Smooth muscle cell of the brain vasculature (primary cell): ENCODE data around the gene TMX3.

Experiments
- DNase-seq: peaks from one replicate; pipeline ENCODE4 v3.0.0-alpha.2; 2012; ENCODE audit warnings: low read depth, low spot score

TMX3 gene

DNA sequence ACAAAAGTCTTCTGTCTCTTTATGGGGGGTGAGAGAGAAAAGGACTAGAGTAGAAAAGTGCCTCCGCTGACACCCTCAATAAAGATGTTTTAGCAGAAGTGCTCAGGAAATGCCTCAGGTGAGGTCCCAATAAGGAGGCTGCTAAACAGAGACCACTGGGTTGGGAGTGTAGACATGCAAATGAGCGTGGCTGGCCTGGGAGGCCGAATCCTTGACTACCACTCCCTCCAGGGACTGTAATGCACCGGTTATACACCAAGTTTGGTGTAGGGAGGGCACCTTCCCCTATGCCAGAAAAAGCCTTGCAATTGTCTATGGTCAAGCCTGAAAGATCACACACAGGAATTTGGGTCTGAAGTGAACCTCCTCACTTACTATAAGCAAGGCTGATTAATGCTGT lies 1.8 kb downstream of the TMX3 start:
- DNase-seq = no peak

DNA sequence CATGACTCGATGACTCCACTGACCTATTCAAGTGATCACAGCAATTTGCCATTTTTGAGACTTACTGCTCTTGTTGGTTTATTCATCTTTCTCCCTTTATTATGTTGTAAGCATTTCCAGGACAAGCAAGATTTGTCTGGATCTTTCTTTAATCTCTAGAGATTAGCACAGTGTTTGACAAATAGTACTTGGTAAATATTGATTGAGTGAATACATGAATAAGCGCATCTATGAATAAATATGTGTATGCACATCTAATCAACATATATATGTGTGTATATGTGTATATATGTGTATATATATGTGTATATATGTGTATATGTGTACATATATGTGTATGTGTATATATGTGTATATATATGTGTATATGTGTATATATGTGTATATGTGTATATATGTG lies 7.3 kb downstream of the TMX3 start:
- DNase-seq = no peak

DNA sequence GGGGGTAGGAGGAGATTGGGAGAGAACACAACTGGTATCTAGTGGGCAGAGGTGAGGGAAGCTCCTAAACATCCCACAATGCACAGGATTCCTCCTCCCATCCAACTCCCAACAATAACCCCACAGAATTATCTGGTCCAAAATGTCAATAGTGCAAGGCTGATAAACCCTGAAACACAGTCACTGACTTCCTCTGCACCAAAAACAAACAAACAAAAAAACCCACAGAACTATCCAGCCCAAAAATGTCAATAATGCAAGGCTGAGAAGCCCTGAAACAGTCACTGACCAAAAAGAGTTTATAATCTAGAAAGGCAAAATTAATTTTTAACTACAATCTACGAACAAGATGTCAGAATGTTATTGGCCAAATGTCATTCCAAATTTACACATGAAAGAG lies 9.8 kb downstream of the TMX3 start:
- DNase-seq = no peak

DNA sequence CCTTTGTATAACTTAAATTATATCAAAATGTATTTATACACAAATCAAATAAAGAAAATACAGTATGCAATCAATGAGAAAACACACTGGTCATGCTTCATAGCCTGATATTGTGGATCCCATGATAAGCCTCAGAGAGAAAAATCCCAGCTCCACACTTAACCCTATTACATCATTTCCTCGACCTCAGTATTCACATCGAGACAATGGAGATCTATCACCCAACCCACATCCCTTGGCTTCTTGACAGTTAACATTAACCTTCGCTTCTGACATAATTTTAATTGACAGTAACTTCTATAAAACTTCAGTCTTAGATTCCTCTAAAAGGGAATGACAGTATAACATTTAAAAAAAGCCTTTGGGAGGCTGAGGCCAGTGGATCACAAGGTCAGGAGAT lies 11.6 kb downstream of the TMX3 start:
- no peak for DNase-seq

DNA sequence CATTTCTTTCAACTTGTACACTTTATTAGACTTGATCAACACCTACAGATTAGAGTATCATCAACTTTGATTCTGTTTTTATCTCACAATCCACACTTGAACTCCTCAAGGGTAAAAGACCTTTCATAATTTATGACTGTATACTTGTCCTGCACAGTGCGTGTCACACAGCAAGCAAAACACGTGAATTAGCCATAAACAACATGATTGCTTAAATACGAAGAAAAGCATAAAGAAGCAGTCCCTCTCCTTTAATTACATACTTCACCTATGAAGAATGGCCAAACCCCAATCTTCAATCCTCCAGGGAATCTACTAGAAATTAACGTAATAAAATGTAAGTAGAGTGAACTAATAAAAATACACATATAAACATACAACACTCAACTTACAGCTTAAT lies 13.6 kb downstream of the TMX3 start:
- DNase-seq = no peak

DNA sequence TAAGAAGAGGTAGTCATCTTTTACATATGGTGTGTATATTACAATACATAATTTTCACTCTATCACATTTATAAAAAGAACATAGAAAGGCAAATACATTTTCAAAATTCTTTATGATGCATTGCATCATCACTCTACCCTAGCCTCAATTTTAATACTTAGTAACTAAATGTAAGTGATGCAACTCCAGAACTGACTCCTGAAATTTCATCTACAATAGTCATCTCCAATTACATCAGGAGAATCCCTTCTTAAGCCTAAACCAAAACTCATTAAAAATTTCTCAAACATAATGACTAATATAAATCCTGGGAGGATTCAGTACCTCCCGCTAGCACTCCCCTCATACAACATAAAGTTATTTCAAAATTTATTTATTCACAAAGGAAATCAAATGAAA lies 15.9 kb downstream of the TMX3 start:
- no peak for DNase-seq

DNA sequence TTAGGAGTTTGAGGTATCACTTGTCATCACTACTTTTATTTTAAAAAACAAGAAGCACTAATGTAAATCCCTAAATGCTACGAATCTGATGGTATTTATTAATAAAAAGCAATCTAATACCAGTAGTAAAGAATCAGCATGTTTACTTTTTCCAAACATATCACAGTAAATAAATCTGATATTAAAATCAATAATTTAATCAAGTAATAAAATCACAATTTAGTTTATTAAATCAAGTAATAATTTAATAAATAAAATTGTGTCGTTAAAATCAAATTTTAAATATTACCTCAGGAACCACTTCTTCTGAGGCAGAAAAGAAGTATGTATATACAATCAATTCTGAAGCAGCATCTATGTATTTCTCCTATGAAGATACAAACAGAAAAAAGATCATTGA lies 18.0 kb downstream of the TMX3 start:
- no peak for DNase-seq

DNA sequence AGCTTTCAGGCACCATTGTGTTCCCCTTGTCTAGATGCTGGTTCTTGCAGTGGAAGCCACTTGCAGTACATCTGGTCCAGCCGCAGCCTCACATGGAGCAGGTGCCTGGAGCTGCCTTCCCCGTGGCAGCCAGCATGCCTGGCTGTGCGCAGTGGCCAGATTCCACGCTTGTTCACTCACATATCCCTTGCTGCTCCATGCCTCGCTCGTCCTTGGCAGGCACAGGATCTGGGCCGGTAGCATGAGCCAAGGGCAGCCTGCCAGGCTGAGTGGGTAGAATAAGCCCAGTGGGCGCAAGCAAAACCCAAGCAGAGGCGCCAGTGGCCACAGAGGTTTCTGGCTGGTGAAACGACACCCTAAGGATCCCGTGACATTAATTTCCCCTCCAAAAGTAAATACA lies 20.6 kb downstream of the TMX3 start:
- DNase-seq = no peak

DNA sequence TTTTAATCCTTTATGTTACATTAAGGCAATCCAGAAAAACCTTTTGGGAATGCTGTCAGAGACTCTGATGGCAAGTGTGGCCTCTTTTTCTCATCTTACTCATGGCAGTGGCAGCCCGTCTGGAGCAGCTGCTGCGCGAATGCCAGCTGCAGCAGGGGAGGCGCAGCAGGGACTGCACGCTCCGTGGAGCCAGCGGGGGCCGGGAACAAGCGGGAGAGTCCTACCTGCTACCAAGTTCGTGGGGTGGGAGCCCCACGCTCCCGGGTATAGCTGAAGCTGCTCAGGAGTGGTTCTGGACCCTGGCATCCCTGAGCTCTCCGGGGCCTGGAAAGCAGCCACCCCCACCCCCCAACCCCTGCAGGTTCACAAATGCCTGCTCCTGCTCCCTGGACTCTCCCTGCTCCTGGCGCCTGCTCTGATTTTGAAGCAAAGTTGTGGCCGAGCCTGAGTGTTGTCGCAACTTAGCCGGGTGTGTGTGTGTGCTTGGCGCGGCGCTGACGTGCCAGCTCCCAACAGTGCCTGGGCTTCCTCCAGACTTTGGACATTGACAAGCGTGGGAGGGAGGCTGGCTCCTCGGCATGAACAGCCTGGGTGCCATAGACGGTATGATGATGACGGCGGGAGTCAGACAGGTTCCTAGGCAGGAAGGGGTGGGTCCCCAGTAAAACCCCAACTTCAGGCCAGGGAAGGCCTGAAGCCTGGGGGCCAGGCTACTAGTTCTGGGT lies 21.7 kb downstream of the TMX3 start:
- no peak for DNase-seq

DNA sequence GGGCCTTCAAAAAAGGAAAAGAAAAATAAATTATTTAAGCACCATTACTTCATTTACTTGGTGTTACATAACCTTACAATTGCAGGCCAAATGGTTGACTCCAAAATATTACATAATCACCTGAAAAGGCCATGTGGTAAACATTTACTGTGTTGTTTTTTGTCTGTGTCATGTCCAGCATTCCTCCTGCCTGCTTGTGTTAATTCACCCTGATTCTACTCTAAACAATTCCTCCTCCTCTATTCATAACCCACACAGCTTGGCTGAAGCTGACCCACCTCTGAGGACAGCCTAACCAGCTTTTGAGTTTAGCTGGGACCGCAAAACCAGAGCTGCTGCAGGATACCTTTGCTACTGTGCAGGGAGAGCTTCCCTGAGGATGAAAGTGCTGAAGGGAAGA lies 35.4 kb downstream of the TMX3 start:
- no peak for DNase-seq

DNA sequence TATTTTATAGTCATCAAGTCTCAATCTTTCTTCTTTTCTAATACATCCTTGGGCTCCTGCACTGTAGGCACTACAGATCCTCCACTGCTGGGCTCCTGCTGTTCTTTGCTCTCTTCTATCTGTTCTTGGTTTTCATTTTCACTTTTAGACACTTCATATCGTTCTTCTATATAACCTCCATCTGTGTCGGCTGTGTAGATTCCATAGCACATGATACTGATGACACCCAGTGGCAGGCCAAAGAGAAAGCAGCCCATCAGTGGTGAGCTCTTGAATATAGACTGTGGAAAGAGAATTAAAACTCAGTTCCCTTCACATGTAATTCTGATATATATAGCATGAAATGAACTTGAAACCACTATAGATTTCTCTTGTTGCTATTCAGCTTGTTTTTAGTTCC lies 38.0 kb downstream of the TMX3 start:
- no peak for DNase-seq

DNA sequence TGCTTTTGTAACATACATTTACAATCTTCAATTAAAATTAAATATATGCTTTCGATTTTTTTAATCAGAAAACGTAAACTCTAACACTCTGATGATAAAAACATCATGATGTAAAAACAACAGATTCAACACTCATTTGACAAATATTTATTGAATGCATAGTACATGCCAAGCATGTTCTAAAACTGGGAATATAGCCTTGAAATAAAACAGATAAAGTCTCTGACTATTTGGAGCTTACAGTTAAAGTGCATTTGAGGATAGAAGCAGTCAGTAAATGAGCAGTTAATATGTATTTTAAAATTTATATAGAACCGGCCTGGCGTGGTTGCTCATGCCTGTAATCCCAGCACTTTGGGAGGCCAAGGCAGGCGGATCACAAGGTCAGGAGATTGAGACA lies 47.8 kb downstream of the TMX3 start:
- DNase-seq = no peak

DNA sequence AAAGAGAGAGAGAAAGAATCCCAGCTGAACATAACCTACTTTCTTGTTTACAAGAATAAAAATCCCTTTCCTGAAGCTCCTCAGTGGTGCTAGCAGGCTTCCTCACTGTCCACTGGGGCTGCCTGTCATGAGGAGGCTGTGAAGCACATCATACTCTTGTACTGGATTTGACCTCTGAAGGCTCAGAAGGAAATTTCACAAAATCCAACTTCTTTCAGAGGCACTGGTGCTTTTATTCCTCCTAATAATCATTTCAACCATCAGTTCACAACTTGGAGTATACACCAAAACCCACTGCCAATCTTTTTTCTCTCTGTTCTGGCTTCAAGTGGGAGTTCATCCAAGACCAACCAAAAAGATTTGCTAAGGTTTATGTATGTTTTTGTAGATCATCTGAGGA lies 48.5 kb downstream of the TMX3 start:
- no peak for DNase-seq

DNA sequence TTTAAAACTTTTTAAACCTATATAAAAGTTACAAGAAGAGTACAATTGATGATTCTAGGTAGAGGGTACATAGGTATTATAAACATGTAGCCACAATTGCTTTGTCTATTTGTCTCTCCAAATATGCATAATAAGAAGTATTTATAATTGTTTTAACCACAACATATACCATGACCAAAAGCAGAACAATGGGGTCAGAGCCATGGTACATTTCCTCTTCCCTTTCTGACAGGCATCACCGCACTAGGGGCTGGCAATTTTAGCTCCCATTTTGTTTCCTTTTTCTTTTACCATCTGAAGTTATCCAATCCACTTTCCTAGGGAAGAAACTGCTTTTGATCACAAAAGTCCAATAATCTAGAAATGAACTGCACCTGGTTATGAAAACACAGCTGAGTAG lies 49.3 kb downstream of the TMX3 start:
- DNase-seq = no peak

DNA sequence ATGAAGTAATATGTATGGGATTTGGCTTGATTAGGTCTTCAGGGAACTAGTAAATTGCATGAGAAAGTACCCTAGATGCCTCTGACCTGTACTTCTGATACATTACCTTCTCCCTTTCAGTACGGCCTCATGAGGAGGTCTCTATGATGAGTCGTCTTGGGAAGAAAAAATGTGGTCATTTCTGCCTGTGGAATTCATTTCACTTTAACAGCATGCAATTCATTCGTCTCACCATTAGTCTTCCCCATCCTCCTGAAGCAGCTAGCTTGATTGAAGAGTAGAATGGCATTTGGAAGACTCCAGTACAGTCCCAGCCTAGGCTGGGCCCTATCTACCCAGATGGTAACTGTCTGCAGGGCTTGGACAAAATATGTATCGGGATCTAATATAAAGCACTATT lies 52.2 kb downstream of the TMX3 start:
- DNase-seq = no peak

DNA sequence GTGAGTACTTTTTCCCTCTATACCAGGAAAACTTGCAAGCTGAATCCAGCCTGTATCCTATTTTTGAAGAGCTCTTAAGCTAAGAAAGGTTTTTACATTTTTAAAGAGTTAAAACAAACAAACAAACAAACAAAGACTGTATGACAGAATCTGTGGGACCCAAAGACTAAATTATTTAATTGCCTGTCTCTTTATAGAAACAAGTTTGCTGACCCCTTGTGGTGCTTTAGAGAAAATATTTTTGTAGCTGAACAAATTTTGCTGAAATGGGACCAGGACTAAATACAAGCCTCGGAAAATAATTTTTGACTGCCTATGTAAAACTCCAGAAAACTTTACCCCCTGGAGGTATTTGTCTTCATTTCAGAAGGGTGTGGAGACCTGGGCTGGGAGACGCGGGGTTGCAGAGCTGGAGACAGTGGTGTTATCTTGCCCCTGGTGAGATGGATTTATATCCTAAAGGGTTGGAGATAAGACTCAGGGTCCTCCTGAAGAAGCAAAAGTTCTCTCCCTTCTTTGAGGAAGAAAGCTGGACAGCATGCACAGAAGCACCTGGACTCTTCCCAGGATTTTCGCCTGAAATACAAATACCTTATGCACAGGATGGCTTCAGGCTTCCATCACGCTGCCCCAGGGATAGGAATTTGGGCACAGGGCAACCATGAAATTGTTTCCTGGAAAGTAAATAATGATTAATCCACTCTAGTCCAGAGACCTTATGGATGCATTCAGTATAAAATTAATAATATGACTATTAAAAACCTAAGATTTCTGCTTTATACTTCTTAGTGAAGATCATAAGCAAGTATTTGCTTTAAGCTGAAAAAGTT lies 54.3 kb downstream of the TMX3 start:
- peak; percentile 21 for DNase-seq

DNA sequence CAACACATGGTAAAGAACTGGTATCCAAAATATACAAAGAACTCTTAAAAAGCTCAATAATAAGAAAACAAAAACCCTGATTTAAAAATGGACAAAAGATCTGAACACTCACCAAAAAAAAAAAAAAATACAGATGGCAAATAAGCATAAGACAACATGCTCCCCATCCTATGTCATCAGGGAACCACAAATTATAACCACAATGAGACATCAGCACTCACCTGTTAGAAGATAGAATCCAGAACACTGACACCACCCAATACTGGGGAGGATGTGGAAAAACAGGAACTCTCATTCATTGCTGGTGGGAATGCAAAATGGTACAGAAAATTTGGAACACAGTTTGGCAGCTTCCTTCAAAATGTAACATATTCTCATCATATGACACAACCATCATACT lies 66.7 kb downstream of the TMX3 start:
- DNase-seq = no peak

DNA sequence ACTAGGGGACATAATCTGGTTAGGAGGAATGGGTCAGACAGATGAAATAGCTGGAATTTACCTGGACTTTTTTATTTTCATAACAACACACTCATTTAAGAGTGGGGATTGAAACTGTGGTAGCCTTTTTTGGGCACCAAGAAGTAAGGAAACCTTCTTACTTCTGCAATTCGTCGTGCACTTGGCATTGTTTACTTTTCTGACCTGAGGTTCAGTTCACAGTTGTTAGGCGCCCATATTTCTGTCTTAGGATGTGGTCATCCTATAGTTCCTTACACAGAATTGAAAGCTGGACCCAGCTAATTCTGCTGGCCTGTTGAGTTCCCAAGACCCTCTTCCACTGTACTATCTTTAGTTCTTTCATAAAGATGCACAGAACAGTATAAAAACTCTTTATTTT lies 72.9 kb downstream of the TMX3 start:
- no peak for DNase-seq

DNA sequence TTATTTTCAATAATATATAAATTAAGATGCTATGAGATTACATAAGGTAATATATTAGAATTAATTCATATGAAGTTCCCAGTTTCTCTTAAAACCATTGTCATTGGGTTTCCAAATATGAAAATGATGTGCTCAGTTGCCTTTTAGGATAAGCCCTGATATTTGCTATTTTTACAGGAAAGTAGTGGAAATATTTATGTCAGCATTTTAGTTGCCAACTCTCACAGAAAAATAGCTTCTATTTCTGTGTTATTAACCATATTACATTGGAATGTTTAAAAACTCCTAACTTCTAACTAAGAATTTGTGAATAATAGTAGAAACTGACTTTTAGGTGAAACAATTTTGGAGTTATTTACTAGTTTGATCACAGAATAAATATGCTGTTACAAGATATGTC lies 74.0 kb downstream of the TMX3 start:
- DNase-seq = no peak

DNA sequence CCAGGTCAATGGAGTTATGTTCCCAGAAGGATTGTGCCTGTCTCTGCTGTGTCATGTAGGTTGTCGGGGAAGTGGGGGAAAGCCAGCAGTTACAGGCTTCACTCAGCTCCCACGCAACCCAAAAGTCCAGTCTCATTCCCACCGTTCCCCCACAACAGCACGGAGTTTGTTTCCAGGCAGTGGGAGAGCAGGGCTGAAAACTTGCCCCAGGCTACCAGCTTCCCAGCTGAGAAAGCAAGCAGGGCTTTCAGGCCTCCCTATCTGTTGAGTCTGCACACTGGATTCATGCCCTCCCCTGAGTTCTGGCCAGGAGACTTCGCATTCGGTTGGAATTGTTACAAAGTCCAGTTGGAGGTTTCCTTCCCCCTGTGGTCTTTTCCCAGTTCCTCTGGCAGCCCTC lies 76.3 kb downstream of the TMX3 start:
- DNase-seq = no peak

DNA sequence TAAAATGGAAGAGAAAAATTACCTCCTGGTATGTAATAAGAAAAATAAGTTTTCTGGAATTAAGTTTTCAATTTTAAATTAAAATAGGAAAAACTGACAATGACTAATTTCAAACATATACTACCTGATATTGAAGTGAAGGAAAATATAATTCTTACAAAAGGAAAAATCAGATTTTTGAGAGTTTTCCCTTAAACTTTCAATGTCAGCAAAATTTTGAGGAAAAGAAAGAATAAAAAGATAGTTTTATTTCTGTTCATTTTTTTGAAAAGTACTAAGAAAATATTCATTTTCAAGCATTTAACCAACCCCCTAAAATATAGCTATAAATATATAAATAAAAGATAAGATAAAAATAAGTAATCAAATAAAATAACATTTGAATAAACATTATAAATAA lies 87.1 kb downstream of the TMX3 start:
- DNase-seq = no peak
